HepG2 (cell line): ENCODE data around the gene NAPB. TPM values are rescaled to one million over a fixed set of nuclear protein-coding genes. Genes with fewer than 3 reads are reported as not detected.

Source experiments
- AGO1 ChIP-seq: fragments of 200-400 bp; formaldehyde crosslinking; IDR thresholded peaks from 2 replicates; pipeline ENCODE4 v1.6.1; 2017; ENCODE audit warnings: mild to moderate bottlenecking, low read depth, low read length, moderate library complexity; ENCODE audit not compliant: poor library complexity, severe bottlenecking
- ELK4 ChIP-seq: sonication (generic); formaldehyde crosslinking; IDR thresholded peaks from 2 replicates; pipeline ENCODE4 v1.9.0; 2021; ENCODE audit warnings: missing genetic modification reagents, borderline replicate concordance
- GATA4 ChIP-seq: sonication (generic); IDR thresholded peaks from 2 replicates; pipeline ENCODE4 v1.6.1; 2016; ENCODE audit warnings: antibody characterized with exemption, low read depth, borderline replicate concordance
- HDAC2 ChIP-seq: sonication (generic); formaldehyde crosslinking; IDR thresholded peaks from 2 replicates; pipeline ENCODE4 v1.4.0; 2020; ENCODE audit warnings: missing genetic modification reagents
- JUND ChIP-seq: sonication (generic); formaldehyde crosslinking; IDR thresholded peaks from 2 replicates; pipeline ENCODE4 v1.8.0; 2022; ENCODE audit warnings: mild to moderate bottlenecking, missing genetic modification reagents
- MAF1 ChIP-seq: sonication (generic); formaldehyde crosslinking; IDR thresholded peaks from 2 replicates; pipeline ENCODE4 v1.5.0; 2020; ENCODE audit warnings: missing genetic modification reagents, borderline replicate concordance
- MLLT10 ChIP-seq: sonication (generic); formaldehyde crosslinking; IDR thresholded peaks from 2 replicates; pipeline ENCODE4 v1.4.0; 2020; ENCODE audit warnings: missing genetic modification reagents
- NAIF1 ChIP-seq: sonication (generic); formaldehyde crosslinking; IDR thresholded peaks from 2 replicates; pipeline ENCODE4 v1.5.0; 2020; ENCODE audit warnings: mild to moderate bottlenecking, missing genetic modification reagents, borderline replicate concordance
- NFE2L1 ChIP-seq: sonication (generic); formaldehyde crosslinking; IDR thresholded peaks from 2 replicates; pipeline ENCODE4 v1.4.0; 2020; ENCODE audit warnings: missing genetic modification reagents, mild to moderate bottlenecking, borderline replicate concordance
- RAD51 ChIP-seq: fragments of 450-650 bp; IDR thresholded peaks from 2 replicates; pipeline ENCODE4 v1.6.1; 2016; ENCODE audit warnings: borderline replicate concordance
- RARA ChIP-seq: IDR thresholded peaks from 2 replicates; pipeline ENCODE4 v1.6.1; 2016; ENCODE audit warnings: missing genetic modification reagents, missing compliant biosample characterization
- RFX3 ChIP-seq: IDR thresholded peaks from 2 replicates; pipeline ENCODE4 v1.6.1; 2016; ENCODE audit warnings: missing biosample characterization, missing genetic modification reagents
- TEAD3 ChIP-seq: optimal IDR thresholded peaks from 2 replicates; pipeline ENCODE3; 2016; ENCODE audit warnings: borderline replicate concordance
- TRIM24 ChIP-seq: sonication (generic); formaldehyde crosslinking; IDR thresholded peaks from 2 replicates; pipeline ENCODE4 v1.8.0; 2022; ENCODE audit warnings: mild to moderate bottlenecking, missing genetic modification reagents
- ZKSCAN8 ChIP-seq: IDR thresholded peaks from 2 replicates; pipeline ENCODE4 v1.6.1; 2016; ENCODE audit warnings: borderline replicate concordance, missing genetic modification reagents, missing compliant biosample characterization
- ZNF232 ChIP-seq: sonication (generic); formaldehyde crosslinking; IDR thresholded peaks from 2 replicates; pipeline ENCODE4 v1.4.0; 2020; ENCODE audit warnings: missing genetic modification reagents, borderline replicate concordance
- ZNF556 ChIP-seq: sonication (generic); formaldehyde crosslinking; IDR thresholded peaks from 2 replicates; pipeline ENCODE4 v1.4.0; 2020; ENCODE audit warnings: mild to moderate bottlenecking, missing genetic modification reagents, borderline replicate concordance
- ZNF577 ChIP-seq: sonication (generic); formaldehyde crosslinking; IDR thresholded peaks from 2 replicates; pipeline ENCODE4 v1.4.0; 2020; ENCODE audit warnings: mild to moderate bottlenecking, low read depth, missing genetic modification reagents, borderline replicate concordance
- ZNF652 ChIP-seq: IDR thresholded peaks from 2 replicates; pipeline ENCODE4 v1.6.1; 2016; ENCODE audit warnings: low read depth, borderline replicate concordance
- ZNF766 ChIP-seq: sonication (generic); formaldehyde crosslinking; IDR thresholded peaks from 2 replicates; pipeline ENCODE4 v1.5.0; 2020; ENCODE audit warnings: missing genetic modification reagents, borderline replicate concordance
- ZNF777 ChIP-seq: sonication (generic); formaldehyde crosslinking; IDR thresholded peaks from 2 replicates; pipeline ENCODE4 v1.4.0; 2020; ENCODE audit warnings: missing genetic modification reagents
- polyA plus RNA-seq, 8 experiments: library from polyadenylated mRNA; depleted of rRNA in 3 of 8; stranded (reverse) in 7 of 8; unstranded in 1 of 8; fragments of >200 nt; fragmentation: Illumina TruSeq in 4 of 8; extraction: Trizol in 4 of 8; gene quantifications; 2 replicates each; pipeline versions ENCODE4 v1.2.1 to v1.2.3, GENCODE V29; 2011 to 2016; ENCODE audit warnings: low read depth in 4 of 8, missing spikeins in 1 of 8, mixed read lengths in 1 of 8; ENCODE audit not compliant: insufficient read depth in 1 of 8
- total RNA-seq, 5 experiments: library from RNA; depleted of rRNA; stranded (reverse); fragments of >200 nt; fragmentation: Illumina TruSeq; extraction: Trizol; gene quantifications; 2 replicates each; pipeline ENCODE4 v1.2.3, GENCODE V29; 2016; ENCODE audit warnings: low read depth in 1 of 5
- TF ChIP-seq, protein P1 (sequence below): sonication (generic); formaldehyde crosslinking; IDR thresholded peaks from 2 replicates; pipeline ENCODE4 v1.4.0; 2020; ENCODE audit warnings: mild to moderate bottlenecking, missing genetic modification reagents
- TF ChIP-seq, protein P2 (sequence below): sonication (generic); formaldehyde crosslinking; IDR thresholded peaks from 2 replicates; pipeline ENCODE4 v1.4.0; 2020; ENCODE audit warnings: missing genetic modification reagents

The NAPB gene
- total and polyA plus RNA-seq, 2 of the 13 experiments (the other 11 are each of a cell fraction or from before 2014, with no cell fraction given): 15.2 to 16.1 TPM

- TF ChIP-seq, protein P1, sequence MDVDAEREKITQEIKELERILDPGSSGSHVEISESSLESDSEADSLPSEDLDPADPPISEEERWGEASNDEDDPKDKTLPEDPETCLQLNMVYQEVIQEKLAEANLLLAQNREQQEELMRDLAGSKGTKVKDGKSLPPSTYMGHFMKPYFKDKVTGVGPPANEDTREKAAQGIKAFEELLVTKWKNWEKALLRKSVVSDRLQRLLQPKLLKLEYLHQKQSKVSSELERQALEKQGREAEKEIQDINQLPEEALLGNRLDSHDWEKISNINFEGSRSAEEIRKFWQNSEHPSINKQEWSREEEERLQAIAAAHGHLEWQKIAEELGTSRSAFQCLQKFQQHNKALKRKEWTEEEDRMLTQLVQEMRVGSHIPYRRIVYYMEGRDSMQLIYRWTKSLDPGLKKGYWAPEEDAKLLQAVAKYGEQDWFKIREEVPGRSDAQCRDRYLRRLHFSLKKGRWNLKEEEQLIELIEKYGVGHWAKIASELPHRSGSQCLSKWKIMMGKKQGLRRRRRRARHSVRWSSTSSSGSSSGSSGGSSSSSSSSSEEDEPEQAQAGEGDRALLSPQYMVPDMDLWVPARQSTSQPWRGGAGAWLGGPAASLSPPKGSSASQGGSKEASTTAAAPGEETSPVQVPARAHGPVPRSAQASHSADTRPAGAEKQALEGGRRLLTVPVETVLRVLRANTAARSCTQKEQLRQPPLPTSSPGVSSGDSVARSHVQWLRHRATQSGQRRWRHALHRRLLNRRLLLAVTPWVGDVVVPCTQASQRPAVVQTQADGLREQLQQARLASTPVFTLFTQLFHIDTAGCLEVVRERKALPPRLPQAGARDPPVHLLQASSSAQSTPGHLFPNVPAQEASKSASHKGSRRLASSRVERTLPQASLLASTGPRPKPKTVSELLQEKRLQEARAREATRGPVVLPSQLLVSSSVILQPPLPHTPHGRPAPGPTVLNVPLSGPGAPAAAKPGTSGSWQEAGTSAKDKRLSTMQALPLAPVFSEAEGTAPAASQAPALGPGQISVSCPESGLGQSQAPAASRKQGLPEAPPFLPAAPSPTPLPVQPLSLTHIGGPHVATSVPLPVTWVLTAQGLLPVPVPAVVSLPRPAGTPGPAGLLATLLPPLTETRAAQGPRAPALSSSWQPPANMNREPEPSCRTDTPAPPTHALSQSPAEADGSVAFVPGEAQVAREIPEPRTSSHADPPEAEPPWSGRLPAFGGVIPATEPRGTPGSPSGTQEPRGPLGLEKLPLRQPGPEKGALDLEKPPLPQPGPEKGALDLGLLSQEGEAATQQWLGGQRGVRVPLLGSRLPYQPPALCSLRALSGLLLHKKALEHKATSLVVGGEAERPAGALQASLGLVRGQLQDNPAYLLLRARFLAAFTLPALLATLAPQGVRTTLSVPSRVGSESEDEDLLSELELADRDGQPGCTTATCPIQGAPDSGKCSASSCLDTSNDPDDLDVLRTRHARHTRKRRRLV (CRISPR knock-in tag): no peak
- TF ChIP-seq HDAC2 (CRISPR knock-in tag) (peak; percentile 15; the same call in 1 of the 2 replicates), ZNF777 (CRISPR knock-in tag) (no peak), ZKSCAN8 (CRISPR knock-in tag) (no peak), TEAD3 (CRISPR knock-in tag) (peak; percentile 53), ELK4 (CRISPR knock-in tag) (no peak), ZNF577 (no peak), RFX3 (CRISPR knock-in tag) (no peak), JUND (CRISPR knock-in tag) (no peak), GATA4 (no peak), MLLT10 (CRISPR knock-in tag) (no peak), NAIF1 (CRISPR knock-in tag) (no peak), ZNF652 (CRISPR knock-in tag) (peak; percentile 86), AGO1 (no peak), NFE2L1 (CRISPR knock-in tag) (no peak), ZNF556 (no peak), RARA (no peak), TRIM24 (CRISPR knock-in tag) (no peak), ZNF232 (CRISPR knock-in tag) (no peak), RAD51 (no peak), MAF1 (no peak), ZNF766 (CRISPR knock-in tag) (no peak)
- TF ChIP-seq, protein P2, sequence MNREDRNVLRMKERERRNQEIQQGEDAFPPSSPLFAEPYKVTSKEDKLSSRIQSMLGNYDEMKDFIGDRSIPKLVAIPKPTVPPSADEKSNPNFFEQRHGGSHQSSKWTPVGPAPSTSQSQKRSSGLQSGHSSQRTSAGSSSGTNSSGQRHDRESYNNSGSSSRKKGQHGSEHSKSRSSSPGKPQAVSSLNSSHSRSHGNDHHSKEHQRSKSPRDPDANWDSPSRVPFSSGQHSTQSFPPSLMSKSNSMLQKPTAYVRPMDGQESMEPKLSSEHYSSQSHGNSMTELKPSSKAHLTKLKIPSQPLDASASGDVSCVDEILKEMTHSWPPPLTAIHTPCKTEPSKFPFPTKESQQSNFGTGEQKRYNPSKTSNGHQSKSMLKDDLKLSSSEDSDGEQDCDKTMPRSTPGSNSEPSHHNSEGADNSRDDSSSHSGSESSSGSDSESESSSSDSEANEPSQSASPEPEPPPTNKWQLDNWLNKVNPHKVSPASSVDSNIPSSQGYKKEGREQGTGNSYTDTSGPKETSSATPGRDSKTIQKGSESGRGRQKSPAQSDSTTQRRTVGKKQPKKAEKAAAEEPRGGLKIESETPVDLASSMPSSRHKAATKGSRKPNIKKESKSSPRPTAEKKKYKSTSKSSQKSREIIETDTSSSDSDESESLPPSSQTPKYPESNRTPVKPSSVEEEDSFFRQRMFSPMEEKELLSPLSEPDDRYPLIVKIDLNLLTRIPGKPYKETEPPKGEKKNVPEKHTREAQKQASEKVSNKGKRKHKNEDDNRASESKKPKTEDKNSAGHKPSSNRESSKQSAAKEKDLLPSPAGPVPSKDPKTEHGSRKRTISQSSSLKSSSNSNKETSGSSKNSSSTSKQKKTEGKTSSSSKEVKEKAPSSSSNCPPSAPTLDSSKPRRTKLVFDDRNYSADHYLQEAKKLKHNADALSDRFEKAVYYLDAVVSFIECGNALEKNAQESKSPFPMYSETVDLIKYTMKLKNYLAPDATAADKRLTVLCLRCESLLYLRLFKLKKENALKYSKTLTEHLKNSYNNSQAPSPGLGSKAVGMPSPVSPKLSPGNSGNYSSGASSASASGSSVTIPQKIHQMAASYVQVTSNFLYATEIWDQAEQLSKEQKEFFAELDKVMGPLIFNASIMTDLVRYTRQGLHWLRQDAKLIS (CRISPR knock-in tag): no peak
Observed at GRCh38 chr20:23404196-23404595, 17.1 kb downstream of the NAPB start (continued).
